NCI-H748 (cell line): Measurements from ENCODE around the gene KRTAP22-1.

Experiments used
- DNase-seq: peaks from one replicate; lab custom pipeline; 2025; ENCODE audit not compliant: unreplicated experiment; lab: John Stamatoyannopoulos, UW

Gene KRTAP22-1

GRCh38 chr21:30623362-30623761, 22.5 kb downstream of the KRTAP22-1 start:
- no peak for DNase-seq

GRCh38 chr21:30625449-30626165, 24.7 kb downstream of the KRTAP22-1 start:
- no peak for DNase-seq

GRCh38 chr21:30628109-30628508, 27.2 kb downstream of the KRTAP22-1 start:
- DNase-seq, result no peak

- DNase-seq, result no peak
Measured at GRCh38 chr21:30629200-30629599, 28.3 kb downstream of the KRTAP22-1 start.

GRCh38 chr21:30634906-30635305, 34.0 kb downstream of the KRTAP22-1 start, which contains the start of gene KRTAP20-2:
KRTAP20-2 (plus strand) TSS chr21:30635206; CDS start chr21:30635264, 58 bp downstream.
- DNase-seq, result no peak

DNA sequence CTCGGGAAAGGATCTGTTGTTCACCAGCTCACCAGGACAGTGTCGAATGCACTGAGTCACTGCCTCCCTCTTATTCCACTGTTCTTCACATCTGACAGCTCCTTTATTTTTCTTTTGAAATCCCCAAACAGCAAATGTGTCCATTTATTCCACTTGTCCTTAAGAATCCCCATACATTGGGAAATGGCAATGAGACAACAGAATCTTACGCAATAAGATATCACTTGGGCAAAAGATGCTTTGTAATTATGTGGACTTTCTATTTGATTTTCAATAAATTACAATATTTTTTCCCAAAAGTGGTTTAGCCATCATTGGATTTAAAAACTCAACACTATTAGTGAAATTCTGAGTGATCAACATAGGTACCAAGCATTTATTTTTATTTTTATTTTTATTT, 37.8 kb downstream of the KRTAP22-1 start:
- DNase-seq, result no peak

GRCh38 chr21:30642564-30642963, 41.7 kb downstream of the KRTAP22-1 start, which contains the start of gene KRTAP20-3:
KRTAP20-3 (plus strand) TSS chr21:30642864.
- no peak for DNase-seq

- no peak for DNase-seq
Measured at GRCh38 chr21:30646904-30647414, 46.1 kb downstream of the KRTAP22-1 start.
